DND-41 (cell line): ENCODE data around the gene S100A1.
A peak's percentile ranks its signal among the peaks of the same experiment; 100 is the strongest.

Experiments
- ATAC-seq: fragments of 200-7000 bp; cut with Tn5 transposase; 3 replicates; pipeline ENCODE4 v1.9.1; 2021; ENCODE audit warnings: low read depth; ENCODE audit not compliant: insufficient read depth
- DNase-seq: peaks from one replicate; pipeline ENCODE4 v3.0.0-alpha.2; 2020
- H2AFZ ChIP-seq: 2 replicates; pipeline ENCODE4 v1.6.0; 2012; ENCODE audit warnings: low read depth, low read length
- H3K27ac ChIP-seq: 2 replicates; pipeline ENCODE4 v1.5.1; 2012; ENCODE audit warnings: low read length, inconsistent platforms
- H3K27me3 ChIP-seq: fragments of 200-600 bp; sonication (generic); 2 replicates; pipeline ENCODE4 v1.6.0; 2012; ENCODE audit warnings: low read length, mild to moderate bottlenecking, inconsistent platforms; ENCODE audit not compliant: insufficient read depth, poor library complexity
- H3K36me3 ChIP-seq: 2 replicates; pipeline ENCODE4 v1.5.1; 2012; ENCODE audit warnings: low read length, inconsistent platforms; ENCODE audit not compliant: insufficient read depth
- H3K4me1 ChIP-seq: 2 replicates; pipeline ENCODE4 v1.5.1; 2012; ENCODE audit warnings: mild to moderate bottlenecking, low read length; ENCODE audit not compliant: insufficient read depth
- H3K4me2 ChIP-seq: 2 replicates; pipeline ENCODE4 v1.6.0; 2012; ENCODE audit warnings: mild to moderate bottlenecking, moderate library complexity, low read length, inconsistent platforms; ENCODE audit not compliant: insufficient read depth
- H3K4me3 ChIP-seq, 2 experiments: fragments of 200-600 bp in 1 of 2; shearing (Covaris generic) in 1 of 2; 2 replicates each; pipeline ENCODE4 v1.5.1; 2012 to 2016; ENCODE audit warnings: inconsistent platforms in 2 of 2, low read length in 2 of 2, mild to moderate bottlenecking in 2 of 2, low read depth in 1 of 2, moderate library complexity in 1 of 2
- H3K79me2 ChIP-seq: 2 replicates; pipeline ENCODE4 v1.6.0; 2012; ENCODE audit warnings: low read length, inconsistent platforms; ENCODE audit not compliant: insufficient read depth
- H3K9ac ChIP-seq: 2 replicates; pipeline ENCODE4 v1.6.0; 2012; ENCODE audit warnings: low read depth, mild to moderate bottlenecking, inconsistent platforms, low read length, moderate library complexity
- H3K9me3 ChIP-seq: 2 replicates; pipeline ENCODE4 v1.5.1; 2012; ENCODE audit warnings: low read length, moderate library complexity, mild to moderate bottlenecking, inconsistent platforms; ENCODE audit not compliant: insufficient read depth, severe bottlenecking
- H4K20me1 ChIP-seq: 2 replicates; pipeline ENCODE4 v1.6.0; 2012; ENCODE audit warnings: low read length; ENCODE audit not compliant: insufficient read depth
- CTCF ChIP-seq: IDR thresholded peaks from 2 replicates; pipeline ENCODE4 v1.5.1; 2012; ENCODE audit warnings: borderline replicate concordance, low read length, moderate library complexity, mild to moderate bottlenecking; ENCODE audit not compliant: poor library complexity, severe bottlenecking; ENCODE audit errors: extremely low read depth
- EZH2 ChIP-seq: IDR thresholded peaks from 3 replicates; pipeline ENCODE4 v1.6.1; 2012; ENCODE audit warnings: borderline replicate concordance, low read depth, mild to moderate bottlenecking, moderate library complexity, low read length, inconsistent platforms; ENCODE audit not compliant: severe bottlenecking

The S100A1 gene

GRCh38 chr1:153652805-153653500, 24.7 kb downstream of the S100A1 start:
- DNase-seq, result no peak
- H3K4me1 ChIP-seq, result peaks cover 3% of the 10 kb centered on the region
- H3K36me3 ChIP-seq, result no peaks in the 10 kb centered on the region
- H3K79me2 ChIP-seq, result no peaks in the 10 kb centered on the region
- H3K4me3 ChIP-seq, result no peak overlapping the region
- no peaks in the 10 kb centered on the region for H3K9me3 ChIP-seq
- no peak overlapping the region for H2AFZ ChIP-seq
- TF ChIP-seq CTCF (no peak), EZH2 (no peak)
- H3K9ac ChIP-seq, result no peak overlapping the region
- no peak for ATAC-seq
- no peak overlapping the region for H3K4me2 ChIP-seq
- H3K27ac ChIP-seq, result no peak overlapping the region
- no peaks in the 10 kb centered on the region for H4K20me1 ChIP-seq
- no peaks in the 10 kb centered on the region for H3K27me3 ChIP-seq

- no peaks in the 10 kb centered on the region for H3K9me3 ChIP-seq
- H3K79me2 ChIP-seq, result peaks cover 17% of the 10 kb centered on the region
- H2AFZ ChIP-seq, result no peak overlapping the region
- no peak for DNase-seq
- peaks cover 24% of the 10 kb centered on the region for H3K4me1 ChIP-seq
- no peak overlapping the region for H3K27ac ChIP-seq
- no peaks in the 10 kb centered on the region for H3K27me3 ChIP-seq
- TF ChIP-seq EZH2, result no peak
- TF ChIP-seq CTCF, result no peak
- no peak overlapping the region for H3K4me3 ChIP-seq
- no peaks in the 10 kb centered on the region for H4K20me1 ChIP-seq
- no peak for ATAC-seq
- peaks cover 4% of the 10 kb centered on the region; the same call in 1 of the 2 replicates for H3K36me3 ChIP-seq
- no peak overlapping the region for H3K9ac ChIP-seq
- H3K4me2 ChIP-seq, result no peak overlapping the region
Observed at GRCh38 chr1:153655333-153655732, 27.1 kb downstream of the S100A1 start.

- peaks cover 28% of the 10 kb centered on the region for H3K4me1 ChIP-seq
- H3K27me3 ChIP-seq, result no peaks in the 10 kb centered on the region
- H3K27ac ChIP-seq, result peak within 1 kb of the TSS; percentile 90
- H2AFZ ChIP-seq, result peak within 1 kb of the TSS; percentile 93
- H3K4me2 ChIP-seq, result peak within 1 kb of the TSS; percentile 70
- H4K20me1 ChIP-seq, result peaks cover 5% of the 10 kb centered on the region; the same call in 1 of the 2 replicates
- peak; percentile 96 for ATAC-seq
- peak within 1 kb of the TSS; percentile 67 to 85 for H3K4me3 ChIP-seq
- peaks cover 35% of the 10 kb centered on the region for H3K36me3 ChIP-seq
- peak within 1 kb of the TSS; percentile 79 for H3K9ac ChIP-seq
- DNase-seq, result peak; percentile 93
- TF ChIP-seq EZH2 (no peak), CTCF (peak; percentile 32)
- H3K79me2 ChIP-seq, result peaks cover 17% of the 10 kb centered on the region
- no peaks in the 10 kb centered on the region for H3K9me3 ChIP-seq
Observed at GRCh38 chr1:153658400-153659174, 30.4 kb downstream of the S100A1 start, which contains the start of gene SNAPIN. SNAPIN (plus strand) TSS chr1:153658703; CDS start chr1:153658744, 41 bp downstream.
